ENCODE measurements around the gene CST9L.
A peak's percentile ranks its signal among the peaks of the same experiment; 100 is the strongest.

The CST9L gene

GRCh38 chr20:23585808-23586734 is 17.8 kb upstream of the CST9L start:
- Histone ChIP-seq H2AFZ (ENCODE audit: insufficient read depth, low read length, poor library complexity) (no peak overlapping the region), H3K4me1 (ENCODE audit: control insufficient read depth in 1 of 2, insufficient read depth in 2 of 2, low read length in 2 of 2) (no peaks in the 10 kb centered on the region), H3K9ac (ENCODE audit: low read length) (no peak overlapping the region), H3K79me1 (ENCODE audit: low read length) (no peaks in the 10 kb centered on the region), H3K18ac (ENCODE audit: low read length) (no peak overlapping the region), H3K4ac (ENCODE audit: low read depth, low read length) (no peak overlapping the region), H2BK12ac (ENCODE audit: low read length) (no peak overlapping the region), H3K79me2 (ENCODE audit: control insufficient read depth, insufficient read depth, low read length, poor library complexity) (no peaks in the 10 kb centered on the region), H3K27me3 (ENCODE audit: insufficient read depth, low read length) (no peaks in the 10 kb centered on the region), H3K14ac (ENCODE audit: low read length) (no peak overlapping the region), H4K8ac (ENCODE audit: low read depth, low read length) (no peak overlapping the region), H3K36me3 (ENCODE audit: control insufficient read depth in 1 of 2, insufficient read depth in 2 of 2, low read length in 2 of 2) (no peaks in the 10 kb centered on the region), H2AK5ac (ENCODE audit: low read length) (no peak overlapping the region), H3K27ac (ENCODE audit: low read depth, low read length) (no peak overlapping the region), H2BK120ac (ENCODE audit: insufficient read depth, low read length, poor library complexity) (no peak overlapping the region), H2BK5ac (ENCODE audit: low read depth, low read length, poor library complexity) (no peak overlapping the region), H4K12ac (ENCODE audit: low read depth, low read length) (no peak overlapping the region), H3K4me3 (ENCODE audit: low read depth, low read length) (no peak overlapping the region), H3K4me2 (ENCODE audit: low read length) (no peak overlapping the region), H3K23ac (ENCODE audit: low read length) (no peak overlapping the region), H4K91ac (ENCODE audit: low read depth, low read length) (no peak overlapping the region), H3K9me3 (ENCODE audit: insufficient read depth, low read depth, low read length) (no peaks in the 10 kb centered on the region)
- no CpG with 5 or more reads among the region's 5 CpGs for WGBS (ENCODE audit: extremely low coverage, insufficient coverage, insufficient read length)
- no peak for DNase-seq

- H3K4ac ChIP-seq (ENCODE audit: low read depth, low read length), result no peak overlapping the region
- no peaks in the 10 kb centered on the region for H3K27me3 ChIP-seq (ENCODE audit: insufficient read depth, low read length)
- H4K91ac ChIP-seq (ENCODE audit: low read depth, low read length), result no peak overlapping the region
- no peak overlapping the region for H4K8ac ChIP-seq (ENCODE audit: low read depth, low read length)
- no peak overlapping the region for H2AFZ ChIP-seq (ENCODE audit: insufficient read depth, low read length, poor library complexity)
- H3K9ac ChIP-seq (ENCODE audit: low read length), result no peak overlapping the region
- H2BK12ac ChIP-seq (ENCODE audit: low read length), result no peak overlapping the region
- no peaks in the 10 kb centered on the region for H3K79me2 ChIP-seq (ENCODE audit: control insufficient read depth, insufficient read depth, low read length, poor library complexity)
- no peak overlapping the region for H3K4me2 ChIP-seq (ENCODE audit: low read length)
- no peaks in the 10 kb centered on the region for H3K79me1 ChIP-seq (ENCODE audit: low read length)
- no CpG with 5 or more reads among the region's 5 CpGs for WGBS (ENCODE audit: extremely low coverage, insufficient coverage, insufficient read length)
- H3K14ac ChIP-seq (ENCODE audit: low read length), result no peak overlapping the region
- H3K23ac ChIP-seq (ENCODE audit: low read length), result no peak overlapping the region
- H2AK5ac ChIP-seq (ENCODE audit: low read length), result no peak overlapping the region
- H3K4me1 ChIP-seq (ENCODE audit: control insufficient read depth in 1 of 2, insufficient read depth in 2 of 2, low read length in 2 of 2), result no peaks in the 10 kb centered on the region
- no peaks in the 10 kb centered on the region for H3K9me3 ChIP-seq (ENCODE audit: insufficient read depth, low read depth, low read length)
- DNase-seq, result no peak
- H3K36me3 ChIP-seq (ENCODE audit: control insufficient read depth in 1 of 2, insufficient read depth in 2 of 2, low read length in 2 of 2), result no peaks in the 10 kb centered on the region
- no peak overlapping the region for H3K27ac ChIP-seq (ENCODE audit: low read depth, low read length)
- no peak overlapping the region for H3K18ac ChIP-seq (ENCODE audit: low read length)
- no peak overlapping the region for H2BK120ac ChIP-seq (ENCODE audit: insufficient read depth, low read length, poor library complexity)
- H3K4me3 ChIP-seq (ENCODE audit: low read depth, low read length), result no peak overlapping the region
- no peak overlapping the region for H4K12ac ChIP-seq (ENCODE audit: low read depth, low read length)
- no peak overlapping the region for H2BK5ac ChIP-seq (ENCODE audit: low read depth, low read length, poor library complexity)
These were observed 17.1 kb upstream of the CST9L start for GRCh38 chr20:23585449-23585807.

- no peak overlapping the region for H2BK12ac ChIP-seq (ENCODE audit: low read length)
- no CpG with 5 or more reads among the region's 5 CpGs for WGBS (ENCODE audit: extremely low coverage, insufficient coverage, insufficient read length)
- no peak overlapping the region for H4K91ac ChIP-seq (ENCODE audit: low read depth, low read length)
These were observed 16.3 kb upstream of the CST9L start for GRCh38 chr20:23584434-23585199.

GRCh38 chr20:23583526-23583925 is 15.2 kb upstream of the CST9L start:
- no peak overlapping the region for H3K4me3 ChIP-seq (ENCODE audit: low read depth, low read length)
- H3K79me2 ChIP-seq (ENCODE audit: control insufficient read depth, insufficient read depth, low read length, poor library complexity), result no peaks in the 10 kb centered on the region
- H3K9ac ChIP-seq (ENCODE audit: low read length), result no peak overlapping the region
- H2AK5ac ChIP-seq (ENCODE audit: low read length), result no peak overlapping the region
- H4K12ac ChIP-seq (ENCODE audit: low read depth, low read length), result no peak overlapping the region
- H3K9me3 ChIP-seq (ENCODE audit: insufficient read depth, low read depth, low read length), result no peaks in the 10 kb centered on the region
- peak; percentile 27 to 39 for DNase-seq
- H2BK120ac ChIP-seq (ENCODE audit: insufficient read depth, low read length, poor library complexity), result no peak overlapping the region
- H3K36me3 ChIP-seq (ENCODE audit: control insufficient read depth in 1 of 2, insufficient read depth in 2 of 2, low read length in 2 of 2), result no peaks in the 10 kb centered on the region
- H2BK12ac ChIP-seq (ENCODE audit: low read length), result no peak overlapping the region
- H3K4me2 ChIP-seq (ENCODE audit: low read length), result no peak overlapping the region
- no peaks in the 10 kb centered on the region for H3K79me1 ChIP-seq (ENCODE audit: low read length)
- no peak overlapping the region for H4K8ac ChIP-seq (ENCODE audit: low read depth, low read length)
- H2BK5ac ChIP-seq (ENCODE audit: low read depth, low read length, poor library complexity), result no peak overlapping the region
- no peak overlapping the region for H3K14ac ChIP-seq (ENCODE audit: low read length)
- no peak overlapping the region for H2AFZ ChIP-seq (ENCODE audit: insufficient read depth, low read length, poor library complexity)
- H3K4me1 ChIP-seq (ENCODE audit: control insufficient read depth in 1 of 2, insufficient read depth in 2 of 2, low read length in 2 of 2), result no peaks in the 10 kb centered on the region
- no peak overlapping the region for H4K91ac ChIP-seq (ENCODE audit: low read depth, low read length)
- no peak overlapping the region for H3K23ac ChIP-seq (ENCODE audit: low read length)
- no peaks in the 10 kb centered on the region for H3K27me3 ChIP-seq (ENCODE audit: insufficient read depth, low read length)
- H3K18ac ChIP-seq (ENCODE audit: low read length), result no peak overlapping the region
- no peak overlapping the region for H3K27ac ChIP-seq (ENCODE audit: low read depth, low read length)
- H3K4ac ChIP-seq (ENCODE audit: low read depth, low read length), result no peak overlapping the region

More at GRCh38 chr20:23584434-23585199, 16.3 kb upstream of the CST9L start:
- DNase-seq, result no peak
- Histone ChIP-seq H4K12ac (ENCODE audit: low read depth, low read length) (no peak overlapping the region), H3K4ac (ENCODE audit: low read depth, low read length) (no peak overlapping the region), H3K4me1 (ENCODE audit: control insufficient read depth in 1 of 2, insufficient read depth in 2 of 2, low read length in 2 of 2) (no peaks in the 10 kb centered on the region), H2BK5ac (ENCODE audit: low read depth, low read length, poor library complexity) (no peak overlapping the region), H2AK5ac (ENCODE audit: low read length) (no peak overlapping the region), H3K18ac (ENCODE audit: low read length) (no peak overlapping the region), H3K79me2 (ENCODE audit: control insufficient read depth, insufficient read depth, low read length, poor library complexity) (no peaks in the 10 kb centered on the region), H3K14ac (ENCODE audit: low read length) (no peak overlapping the region), H3K4me2 (ENCODE audit: low read length) (no peak overlapping the region), H3K36me3 (ENCODE audit: control insufficient read depth in 1 of 2, insufficient read depth in 2 of 2, low read length in 2 of 2) (no peaks in the 10 kb centered on the region), H3K79me1 (ENCODE audit: low read length) (no peaks in the 10 kb centered on the region), H3K4me3 (ENCODE audit: low read depth, low read length) (no peak overlapping the region), H2BK120ac (ENCODE audit: insufficient read depth, low read length, poor library complexity) (no peak overlapping the region), H3K23ac (ENCODE audit: low read length) (no peak overlapping the region), H3K27ac (ENCODE audit: low read depth, low read length) (no peak overlapping the region), H4K8ac (ENCODE audit: low read depth, low read length) (no peak overlapping the region), H2AFZ (ENCODE audit: insufficient read depth, low read length, poor library complexity) (no peak overlapping the region), H3K9me3 (ENCODE audit: insufficient read depth, low read depth, low read length) (no peaks in the 10 kb centered on the region), H3K27me3 (ENCODE audit: insufficient read depth, low read length) (no peaks in the 10 kb centered on the region), H3K9ac (ENCODE audit: low read length) (no peak overlapping the region)
